NCI-H82 treated with DMSO at 0.1 percent for 48 hours (cell line): ENCODE measurements around the gene NTRK3.

ENCODE experiments used
- DNase-seq: peaks from one replicate; lab custom pipeline; 2025; ENCODE audit not compliant: unreplicated experiment; lab: John Stamatoyannopoulos, UW

NTRK3 gene

DNA sequence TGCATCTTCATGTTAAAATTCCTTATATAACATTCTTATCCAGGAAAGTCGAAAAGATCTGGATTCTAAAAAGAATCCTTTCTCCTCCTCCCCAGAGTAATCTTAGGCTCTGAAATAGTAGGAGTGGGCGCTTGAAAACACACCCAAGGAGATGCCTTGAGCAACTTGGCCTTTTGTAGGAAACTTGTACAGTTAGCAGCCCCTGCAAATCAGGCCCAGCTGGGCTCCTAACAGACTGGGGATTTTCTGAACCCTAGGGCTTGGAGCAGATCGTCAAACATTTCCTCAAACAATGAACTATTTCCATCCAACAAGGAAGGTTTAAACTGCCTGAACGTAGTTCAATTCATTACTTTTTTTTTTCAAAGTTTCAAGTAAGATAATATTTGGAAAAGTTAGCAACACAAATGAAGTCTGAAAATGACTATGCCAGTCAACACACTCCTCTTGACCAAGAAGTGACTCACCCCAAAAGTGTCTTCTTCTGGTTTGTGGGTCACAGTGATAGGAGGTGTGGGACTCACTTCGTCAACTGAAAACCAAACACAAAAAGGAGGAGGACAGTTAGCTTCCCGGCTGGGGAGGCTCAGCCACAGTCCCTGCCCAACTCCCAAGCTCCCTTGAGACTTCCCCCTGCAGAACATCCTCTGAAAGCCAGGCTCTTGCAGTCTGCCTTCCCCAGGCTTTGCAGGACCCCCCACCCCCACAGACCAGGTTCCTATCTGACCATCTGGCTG is 129.7 kb downstream of the NTRK3 start:
- DNase-seq: no peak

DNA sequence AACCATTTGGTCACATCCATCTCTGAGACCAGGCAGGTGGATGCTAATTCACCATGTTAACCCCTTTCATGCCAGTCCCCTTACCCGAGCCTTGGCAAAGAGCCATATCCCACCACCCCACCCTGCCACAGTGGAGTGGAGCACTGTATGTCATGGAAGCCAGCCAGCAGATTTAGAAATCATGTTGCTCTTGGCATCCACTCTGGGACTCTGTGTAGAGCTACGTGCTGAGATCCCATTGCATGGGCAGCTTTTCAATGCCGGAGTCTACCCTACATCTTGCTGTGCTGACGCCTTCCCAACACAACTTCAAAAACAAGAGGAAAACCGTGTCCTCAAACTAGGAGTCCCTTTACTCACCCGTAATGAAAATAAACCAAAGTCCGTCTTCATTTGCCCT is 131.0 kb downstream of the NTRK3 start:
- DNase-seq: no peak

DNA sequence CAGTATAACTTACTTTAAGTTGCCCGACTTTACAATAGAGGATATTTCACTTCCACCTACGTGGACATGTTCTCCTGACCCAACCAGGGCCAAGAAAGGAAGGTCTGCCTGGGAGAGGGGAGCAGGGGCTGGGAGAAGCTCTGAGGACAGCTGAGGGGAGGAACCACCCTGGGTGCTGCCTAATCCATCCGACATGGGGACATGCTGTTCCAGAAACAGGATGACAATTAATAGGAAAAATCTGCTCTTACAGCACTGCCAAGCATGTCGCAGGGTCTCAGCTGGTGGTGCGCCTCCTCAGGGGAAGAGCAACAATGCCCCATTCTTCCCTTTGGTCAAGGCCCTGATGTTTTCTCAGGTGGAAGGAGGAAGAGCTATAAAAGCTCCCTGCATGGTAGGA is 132.3 kb downstream of the NTRK3 start:
- DNase-seq: no peak

DNA sequence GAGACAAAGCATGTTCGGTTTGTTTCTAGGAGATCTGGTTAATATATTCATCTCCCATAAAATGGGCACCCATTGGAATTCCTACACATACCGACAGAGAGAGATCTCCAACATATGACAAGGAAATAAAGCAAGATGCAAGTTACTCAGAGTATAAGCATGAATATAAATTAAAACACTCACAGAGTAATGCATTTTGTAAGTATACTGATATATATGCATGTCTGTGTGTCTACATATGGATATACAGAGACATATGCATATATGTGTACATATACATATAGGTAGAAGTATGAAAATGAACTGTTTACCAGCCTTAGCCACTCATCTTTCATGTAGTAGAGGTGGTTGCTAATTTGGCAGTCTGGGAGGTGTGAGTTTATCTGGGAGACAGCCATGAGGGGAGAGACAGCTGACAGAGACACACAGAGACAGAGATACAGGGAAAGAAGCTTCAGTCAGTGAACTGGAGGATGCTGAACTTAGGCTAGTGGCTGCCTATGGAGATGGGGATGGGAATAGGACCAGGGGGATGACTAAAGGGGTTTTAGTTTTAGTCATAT is 134.5 kb downstream of the NTRK3 start:
- no peak for DNase-seq

DNA sequence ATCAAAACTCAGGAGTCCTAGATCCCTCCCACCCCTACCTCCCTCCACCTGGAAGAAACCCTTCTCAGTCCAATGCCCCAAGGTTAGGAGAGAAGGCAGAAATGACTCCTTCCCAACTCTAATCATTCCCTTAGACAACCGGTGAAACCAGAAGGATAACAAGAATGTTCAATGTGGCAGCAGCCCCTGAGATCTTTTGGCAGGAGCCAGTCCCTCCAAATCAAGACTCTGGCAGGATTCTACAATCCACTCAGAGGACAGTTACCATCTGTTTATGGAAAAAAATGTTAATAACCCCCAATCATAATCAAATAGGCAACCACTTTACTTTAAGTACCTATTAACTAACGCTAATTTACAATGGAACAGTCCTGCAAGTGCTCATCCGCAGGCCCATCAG is 136.5 kb downstream of the NTRK3 start:
- DNase-seq: no peak

DNA sequence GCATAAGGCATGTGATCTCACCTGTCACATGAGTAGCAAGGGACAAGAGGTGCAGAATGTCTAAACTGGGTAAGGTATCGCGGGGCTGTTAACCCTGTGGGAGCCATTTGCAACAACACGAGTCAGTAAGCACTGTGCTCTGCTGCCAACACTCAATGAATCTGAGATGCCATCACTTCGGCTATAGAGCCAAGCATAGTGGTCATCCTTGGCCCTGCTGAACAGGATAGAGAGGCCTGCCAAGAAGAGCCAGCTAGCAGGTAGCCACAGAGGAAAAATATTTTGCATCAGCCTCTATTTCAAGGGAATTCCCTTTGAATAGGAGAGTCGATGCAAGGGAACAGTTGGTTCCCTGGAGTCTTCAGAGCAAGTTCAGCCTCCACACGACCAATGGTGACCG is 137.8 kb downstream of the NTRK3 start:
- no peak for DNase-seq

DNA sequence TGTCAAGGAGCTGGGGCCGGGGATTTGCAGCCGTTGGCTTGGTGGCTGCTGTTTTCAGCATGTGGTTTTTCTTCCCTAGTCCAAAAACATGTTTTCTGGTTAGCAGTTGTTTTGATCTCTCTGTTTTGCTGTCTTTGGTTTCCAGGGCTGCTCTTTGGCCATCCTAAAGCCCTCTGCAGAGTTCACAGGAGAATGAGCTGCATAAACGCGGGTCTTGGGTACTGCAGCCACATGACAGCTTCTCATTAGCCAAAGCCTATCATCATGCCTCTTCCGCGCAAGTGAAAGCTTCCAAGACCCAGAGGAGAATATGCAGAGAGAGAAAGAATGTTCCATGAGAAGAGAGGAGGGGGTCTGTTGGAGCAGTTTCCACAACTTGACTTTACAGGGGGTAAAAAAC is 138.5 kb downstream of the NTRK3 start:
- no peak for DNase-seq

DNA sequence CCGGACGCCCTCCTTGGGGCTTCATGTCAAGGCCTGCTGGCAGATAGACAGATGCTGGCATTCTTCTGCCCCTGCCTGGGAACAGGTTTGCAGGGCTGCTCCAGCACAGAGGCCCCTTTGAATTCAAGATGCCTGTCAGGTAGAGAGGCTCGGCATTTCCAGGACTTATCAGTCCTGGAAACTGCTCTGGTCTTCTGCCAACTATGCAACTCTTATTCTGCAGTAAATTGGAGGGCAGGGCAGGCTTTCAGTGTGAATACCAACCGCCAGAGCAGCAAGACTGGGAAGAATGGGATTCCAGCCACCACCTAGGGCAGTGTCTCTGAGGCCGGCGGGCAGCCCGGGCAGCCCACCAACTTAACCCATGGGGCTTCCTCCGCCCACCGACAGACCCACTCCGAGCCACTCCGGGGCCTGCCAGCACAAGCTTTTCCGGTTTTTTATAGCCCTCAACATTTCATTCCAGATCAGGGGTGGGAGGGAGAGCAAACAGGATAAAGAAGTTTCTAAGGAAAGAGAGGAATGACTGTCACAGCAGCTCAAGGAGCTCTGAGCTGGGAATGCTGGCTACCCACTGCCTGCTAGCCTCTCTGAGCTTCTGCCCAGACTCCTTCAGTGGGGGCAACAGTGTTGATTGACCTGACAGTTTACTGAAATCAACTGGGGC is 140.9 kb downstream of the NTRK3 start:
- no peak for DNase-seq

DNA sequence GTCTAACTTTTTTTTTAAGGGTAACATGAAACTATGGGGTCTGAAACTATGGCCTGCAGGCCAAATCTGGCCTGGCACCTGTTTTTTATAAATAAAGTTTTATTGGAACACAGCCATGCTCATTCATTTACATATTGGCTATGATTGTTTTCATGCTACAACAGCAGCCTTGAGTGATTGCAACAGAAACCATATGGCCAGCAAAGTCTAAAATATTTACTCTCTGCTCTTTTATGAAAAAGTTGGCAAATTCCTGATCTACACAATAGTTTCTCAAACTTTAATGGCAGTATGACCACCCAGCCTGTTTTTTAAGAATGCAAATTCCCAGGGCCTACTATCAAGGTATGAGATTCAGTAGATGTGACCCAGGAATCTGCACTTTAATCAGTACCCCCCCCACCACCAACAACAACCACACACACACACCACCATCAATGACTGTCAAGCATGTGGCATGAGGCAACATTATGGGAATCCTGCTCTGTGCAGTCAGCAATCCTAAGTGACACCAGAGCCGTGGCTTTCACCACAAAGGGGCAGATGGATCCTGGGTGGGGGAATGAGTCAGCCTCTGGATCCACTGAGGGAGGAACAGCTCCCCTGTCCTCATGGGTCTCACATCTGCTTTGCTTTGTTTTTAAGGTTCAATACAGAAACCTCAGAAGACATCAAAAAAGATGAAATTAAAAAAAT is 142.8 kb downstream of the NTRK3 start:
- DNase-seq: no peak

DNA sequence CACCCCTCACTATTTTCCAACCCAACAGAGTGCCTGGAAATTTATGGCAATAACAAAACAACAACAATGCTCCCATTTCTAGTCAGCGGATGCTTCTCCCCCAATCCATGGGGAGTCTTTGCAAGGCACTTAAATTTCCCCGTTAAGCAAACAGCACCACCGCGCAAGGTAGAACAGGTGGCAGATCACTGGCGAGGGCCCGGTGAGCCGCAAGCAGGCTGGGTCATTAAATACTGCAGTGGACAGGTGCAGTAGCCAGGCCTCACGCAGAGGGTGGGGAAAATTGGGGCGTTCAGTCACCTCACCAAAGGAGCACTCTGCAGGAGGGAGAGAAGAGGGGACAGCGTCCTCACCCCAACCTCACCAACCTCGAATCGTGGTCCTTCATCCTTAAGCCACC is 147.5 kb downstream of the NTRK3 start:
- no peak for DNase-seq

DNA sequence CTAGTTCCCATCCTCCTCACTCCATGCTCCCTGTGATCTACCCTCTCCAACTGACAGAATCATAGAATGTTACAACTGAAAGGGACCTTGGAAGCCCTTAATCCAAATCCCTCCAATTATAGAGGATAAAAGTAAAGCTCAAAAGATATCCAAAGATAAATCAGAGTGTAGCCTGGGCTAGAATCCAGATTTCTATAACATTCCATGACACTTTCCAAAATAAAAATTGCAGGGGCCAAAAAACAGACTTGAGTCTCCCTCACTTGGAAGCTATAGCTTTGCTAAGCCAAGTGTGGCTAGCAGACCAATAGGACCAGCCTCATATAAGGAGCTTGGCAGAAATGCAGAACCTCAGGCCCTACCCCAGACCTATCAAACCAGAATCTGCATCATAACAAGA is 148.1 kb downstream of the NTRK3 start:
- no peak for DNase-seq

DNA sequence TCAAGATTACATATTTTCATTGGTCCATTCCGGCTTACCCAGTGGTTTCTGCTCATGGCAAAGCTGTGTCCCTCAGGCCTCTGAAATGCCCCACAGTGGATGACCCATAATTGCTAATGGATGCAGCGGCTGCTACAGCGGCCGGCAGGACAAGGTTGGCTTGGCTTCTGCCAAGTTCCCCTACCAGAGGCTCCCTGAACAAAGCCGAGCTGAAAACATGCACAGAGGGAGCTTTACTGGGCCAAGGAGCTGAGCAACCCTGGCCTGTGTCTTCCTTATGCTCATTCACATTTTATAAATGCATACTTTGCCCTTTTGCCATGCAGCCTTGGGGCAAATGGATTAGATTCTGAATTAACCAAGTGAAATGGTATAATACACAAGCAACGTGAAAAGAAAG is 150.5 kb downstream of the NTRK3 start:
- no peak for DNase-seq

DNA sequence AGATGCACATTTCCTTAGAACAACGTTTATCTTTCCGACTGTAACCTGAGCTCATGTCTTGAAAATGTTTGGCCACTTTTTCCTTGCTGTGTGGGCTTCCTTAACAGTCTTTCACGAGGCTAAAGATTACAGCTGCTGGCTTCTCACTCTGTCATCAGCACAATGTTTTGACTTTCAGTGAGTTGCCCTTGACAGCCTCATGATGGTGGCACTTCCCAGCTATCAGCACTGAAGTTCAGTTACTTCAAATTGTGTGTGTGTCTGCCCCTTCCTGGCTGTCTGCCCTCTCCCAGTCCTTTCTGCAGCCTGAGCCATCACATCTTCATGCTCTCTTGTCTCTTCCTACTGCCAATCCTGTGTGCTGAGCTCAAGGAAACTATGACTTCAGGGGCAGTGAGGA is 152.2 kb downstream of the NTRK3 start:
- DNase-seq: no peak

DNA sequence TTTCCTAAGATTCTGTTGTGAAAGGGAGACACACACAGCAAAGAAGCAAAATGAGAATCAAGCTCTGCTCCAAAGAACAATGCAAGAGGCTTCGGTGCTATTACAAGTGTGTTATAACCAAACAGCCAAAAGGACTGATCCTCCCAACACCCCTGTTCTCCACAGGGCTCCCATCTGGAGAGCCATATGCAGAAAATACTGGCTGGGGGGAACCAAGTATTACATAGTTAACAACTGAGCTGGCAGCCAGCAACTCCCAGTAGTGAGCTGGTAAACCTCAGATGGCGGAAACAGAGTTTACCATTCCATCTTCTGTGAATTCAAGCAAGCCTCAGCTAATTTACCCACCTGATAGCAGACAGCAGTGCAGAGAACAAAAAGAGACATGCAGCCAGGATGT is 156.4 kb downstream of the NTRK3 start:
- no peak for DNase-seq

DNA sequence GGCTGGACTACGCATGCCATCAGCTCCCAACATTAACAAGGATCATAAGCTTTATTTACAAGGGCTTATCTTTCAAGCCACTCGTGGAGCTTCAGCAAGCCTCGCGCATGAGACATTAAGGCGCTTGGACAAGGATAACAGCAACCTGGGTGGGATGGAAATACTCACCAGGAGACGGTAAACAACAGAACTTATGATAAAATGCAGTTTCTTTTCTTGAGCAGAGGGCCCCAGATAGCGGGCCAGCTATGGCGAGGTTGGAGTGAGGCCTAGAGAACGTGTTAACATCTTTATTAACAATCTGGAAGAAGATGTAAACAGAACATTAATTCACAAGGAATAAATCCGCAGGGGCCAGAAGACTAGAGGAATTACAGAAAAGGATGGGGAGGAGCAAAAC is 158.2 kb downstream of the NTRK3 start:
- no peak for DNase-seq

DNA sequence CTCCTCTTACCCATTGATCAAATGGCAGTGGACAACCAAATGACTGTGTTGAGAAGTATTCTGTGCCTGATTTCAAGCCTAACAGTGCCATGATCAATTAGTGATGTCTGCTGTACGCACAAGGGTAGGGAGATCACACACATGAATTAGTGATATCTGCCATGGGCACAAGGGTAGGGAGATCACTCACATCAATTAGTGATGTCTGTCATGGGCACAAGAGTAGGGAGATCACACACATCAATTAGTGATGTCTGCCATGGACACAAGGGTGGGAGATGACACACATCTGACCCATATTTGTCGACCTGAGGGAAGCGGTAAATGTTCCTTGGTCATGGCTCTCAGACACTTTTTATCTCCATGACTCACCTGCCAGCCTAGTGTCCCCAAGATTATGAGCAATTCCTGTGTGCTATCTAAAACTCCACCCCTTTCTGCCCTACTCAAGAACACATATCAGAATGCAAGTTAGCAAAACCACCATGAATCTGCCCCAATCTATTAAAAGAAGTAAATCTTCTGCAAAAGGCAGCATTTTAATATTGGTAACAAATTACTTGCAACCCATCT is 165.0 kb downstream of the NTRK3 start:
- DNase-seq: no peak

DNA sequence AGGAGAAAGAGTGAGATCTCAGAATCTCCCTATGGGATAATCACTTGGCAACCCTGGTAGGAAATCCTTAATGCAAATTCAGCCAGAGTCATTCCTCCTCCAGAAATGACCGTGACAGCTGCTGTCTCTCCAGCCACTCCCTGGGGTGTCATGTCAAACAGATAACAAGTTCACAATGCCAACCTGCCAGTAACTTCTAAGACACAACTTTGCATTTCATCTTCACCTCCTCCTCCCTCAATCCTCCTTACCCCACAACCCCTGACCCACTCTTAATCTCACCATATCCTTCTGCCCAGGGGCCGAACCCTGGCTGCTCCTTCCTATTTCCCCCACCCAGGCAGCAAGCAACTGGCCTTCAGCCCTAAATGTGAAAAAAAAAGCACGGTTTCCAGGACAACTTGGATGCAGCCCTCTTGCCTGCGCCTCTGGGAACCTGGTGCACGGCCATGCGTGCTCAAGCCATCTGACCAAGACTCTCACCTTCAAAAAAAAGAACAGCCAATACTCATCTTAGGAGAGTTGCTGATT is 166.0 kb downstream of the NTRK3 start:
- no peak for DNase-seq

DNA sequence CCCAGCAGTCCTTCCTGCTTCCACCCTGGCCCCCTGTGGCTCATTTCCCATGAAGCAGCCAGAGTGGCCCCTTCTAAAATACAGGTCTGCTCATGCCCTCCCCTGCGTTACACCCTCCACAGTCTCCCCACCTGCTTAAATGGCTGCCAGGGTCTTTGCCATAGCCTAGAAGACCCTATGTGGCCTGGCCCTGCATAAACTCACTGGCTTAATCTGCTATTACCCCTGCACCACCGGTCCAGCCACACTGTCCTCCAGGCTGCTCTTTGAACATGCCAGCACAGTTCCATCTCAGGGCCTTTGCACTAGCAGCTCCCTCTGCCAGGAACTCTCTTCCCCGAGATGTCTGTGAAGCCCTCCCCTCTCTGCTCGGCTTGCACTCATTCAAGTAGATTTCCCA is 166.8 kb downstream of the NTRK3 start:
- no peak for DNase-seq

DNA sequence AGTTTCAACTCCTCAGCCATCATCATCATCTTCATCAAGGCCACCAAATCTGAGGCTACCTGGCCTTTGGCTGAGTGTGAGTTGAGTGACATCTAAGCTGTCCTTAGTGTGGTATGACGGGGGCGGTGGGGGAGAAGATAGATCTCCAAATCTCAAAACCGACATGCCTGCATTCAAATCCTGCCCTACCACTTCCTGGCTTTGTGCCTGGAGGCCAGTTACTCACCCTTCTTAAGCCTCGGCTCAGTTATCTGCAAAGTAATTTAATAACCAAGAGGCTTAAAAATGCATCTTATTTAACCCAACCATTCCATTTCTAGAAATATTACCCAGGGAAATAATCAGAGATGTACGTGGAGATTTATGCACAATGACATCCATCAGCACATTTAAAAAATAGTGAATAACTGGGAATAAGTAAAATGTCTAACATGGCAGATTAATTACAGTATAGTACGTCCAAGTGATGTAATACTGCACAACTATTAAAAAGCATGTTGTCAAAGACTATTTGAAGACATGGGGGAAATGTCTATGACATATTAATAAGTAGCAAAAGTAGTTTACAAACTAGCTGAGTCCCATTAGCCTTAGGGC is 167.4 kb downstream of the NTRK3 start:
- no peak for DNase-seq

DNA sequence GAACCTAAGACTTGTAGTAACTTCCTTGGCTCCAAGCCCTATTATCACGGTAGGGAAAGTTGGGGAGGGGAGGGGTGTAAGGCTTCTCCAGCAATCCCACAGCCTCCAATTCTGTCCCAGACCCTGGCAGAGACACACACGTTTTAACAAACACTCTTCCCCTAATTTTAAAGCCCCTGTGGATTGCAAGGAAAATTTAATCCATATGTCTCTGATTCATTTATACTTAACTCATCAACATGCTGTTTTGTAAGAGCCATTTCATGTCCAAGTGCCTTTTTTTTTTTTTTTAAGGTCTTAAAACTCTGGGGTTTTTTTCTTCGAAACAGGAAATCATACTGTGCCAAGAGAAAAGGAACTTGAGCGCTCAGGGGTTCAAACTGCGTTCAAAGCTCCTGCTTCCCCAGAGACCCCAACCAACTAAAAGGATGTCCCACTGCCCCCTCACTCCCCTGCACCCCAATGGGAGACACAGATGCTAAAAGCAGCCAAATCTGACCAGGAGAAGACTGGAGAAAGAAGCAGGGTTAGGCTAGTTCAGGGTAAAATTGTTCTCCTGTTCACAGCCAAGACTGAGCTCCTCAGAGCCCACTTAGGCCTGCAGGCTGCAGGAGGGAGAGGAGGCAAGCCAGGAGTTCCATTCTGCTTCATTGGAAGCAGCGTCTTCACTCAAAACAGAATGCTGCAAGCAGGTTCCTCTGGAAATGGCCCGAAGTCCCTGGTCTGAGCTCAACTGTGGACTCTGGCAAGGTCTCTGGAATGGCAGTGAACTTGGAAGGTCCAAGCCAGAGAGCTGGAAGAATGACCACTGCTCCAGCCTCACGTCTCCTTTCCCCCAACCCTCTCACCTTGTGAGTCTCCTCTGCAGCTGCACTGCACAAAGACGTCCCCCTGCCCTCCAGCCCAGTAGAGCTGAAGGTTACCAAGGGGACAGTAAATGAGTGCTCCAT is 172.5 kb downstream of the NTRK3 start:
- no peak for DNase-seq
